Measurements from ENCODE around the gene MDFI.

DNA sequence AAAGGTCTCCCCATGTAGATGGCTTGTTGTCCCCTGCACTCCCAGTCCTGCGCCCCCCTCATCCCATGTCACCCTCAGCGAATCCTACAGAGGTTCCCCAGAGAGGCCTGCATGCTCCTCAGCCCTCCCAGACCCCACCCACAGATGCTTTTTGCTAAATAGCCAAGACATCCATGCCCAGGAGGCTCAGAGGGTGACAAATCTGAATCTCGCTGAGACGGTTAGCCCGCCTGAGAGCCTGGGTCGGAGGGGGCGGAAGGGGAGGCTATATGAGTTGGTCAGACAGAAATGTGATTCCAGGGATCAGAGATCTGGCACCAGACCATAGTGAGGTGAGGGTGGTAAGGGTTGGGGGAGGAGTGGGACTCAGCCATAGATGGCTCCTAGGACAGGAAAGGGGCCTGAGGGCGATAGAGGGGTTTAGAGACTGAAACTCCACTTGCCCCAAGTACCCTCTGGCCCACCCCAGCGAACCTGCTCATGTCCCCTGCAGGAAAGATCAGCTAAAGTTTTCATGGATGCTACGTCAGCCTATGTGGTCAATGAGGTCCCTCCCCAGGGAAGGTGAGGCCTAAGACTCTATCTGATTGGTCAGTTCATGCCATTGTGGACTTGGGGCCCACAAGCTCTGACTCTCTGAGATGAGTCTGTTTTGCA is 63.9 kb downstream of the MDFI start:
- TF ChIP-seq POLR2A (IDR thresholded peaks at IDR 0.05; ENCODE audit: low read depth, low read length) = no peak
- TF ChIP-seq TAF1 (IDR thresholded peaks at IDR 0.05; ENCODE audit: borderline replicate concordance, low read depth, low read length) = no peak
